ENCODE data around the gene CMYA5.

GRCh38 chr5:79707535-79707934, 17.9 kb downstream of the CMYA5 start:
- TF ChIP-seq CTCF (IDR thresholded peaks at IDR 0.05; ENCODE audit: low read depth, low read length, missing input control) (no peak), SP1 (IDR thresholded peaks at IDR 0.05) (no peak), GABPA (IDR thresholded peaks at IDR 0.05 in 1 of 2, conservative IDR thresholded peaks at IDR 0.05 in 1 of 2) (no peak), FOXA1 (IDR thresholded peaks at IDR 0.05) (no peak), JUND (IDR thresholded peaks at IDR 0.05) (no peak), TAF1 (conservative IDR thresholded peaks at IDR 0.05) (no peak), EGR1 (IDR thresholded peaks at IDR 0.05; ENCODE audit: low read depth in 2 of 2) (no peak), REST (IDR thresholded peaks at IDR 0.05) (no peak), YY1 (IDR thresholded peaks at IDR 0.05) (no peak), RXRA (IDR thresholded peaks at IDR 0.05) (no peak), NR2F2 (IDR thresholded peaks at IDR 0.05) (no peak), FOXA2 (IDR thresholded peaks at IDR 0.05) (no peak)
- TF ChIP-seq, protein P1, sequence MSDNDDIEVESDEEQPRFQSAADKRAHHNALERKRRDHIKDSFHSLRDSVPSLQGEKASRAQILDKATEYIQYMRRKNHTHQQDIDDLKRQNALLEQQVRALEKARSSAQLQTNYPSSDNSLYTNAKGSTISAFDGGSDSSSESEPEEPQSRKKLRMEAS (IDR thresholded peaks at IDR 0.05), result no peak
- TF ChIP-seq, protein P2, sequence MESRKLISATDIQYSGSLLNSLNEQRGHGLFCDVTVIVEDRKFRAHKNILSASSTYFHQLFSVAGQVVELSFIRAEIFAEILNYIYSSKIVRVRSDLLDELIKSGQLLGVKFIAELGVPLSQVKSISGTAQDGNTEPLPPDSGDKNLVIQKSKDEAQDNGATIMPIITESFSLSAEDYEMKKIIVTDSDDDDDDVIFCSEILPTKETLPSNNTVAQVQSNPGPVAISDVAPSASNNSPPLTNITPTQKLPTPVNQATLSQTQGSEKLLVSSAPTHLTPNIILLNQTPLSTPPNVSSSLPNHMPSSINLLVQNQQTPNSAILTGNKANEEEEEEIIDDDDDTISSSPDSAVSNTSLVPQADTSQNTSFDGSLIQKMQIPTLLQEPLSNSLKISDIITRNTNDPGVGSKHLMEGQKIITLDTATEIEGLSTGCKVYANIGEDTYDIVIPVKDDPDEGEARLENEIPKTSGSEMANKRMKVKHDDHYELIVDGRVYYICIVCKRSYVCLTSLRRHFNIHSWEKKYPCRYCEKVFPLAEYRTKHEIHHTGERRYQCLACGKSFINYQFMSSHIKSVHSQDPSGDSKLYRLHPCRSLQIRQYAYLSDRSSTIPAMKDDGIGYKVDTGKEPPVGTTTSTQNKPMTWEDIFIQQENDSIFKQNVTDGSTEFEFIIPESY (IDR thresholded peaks at IDR 0.05), result no peak
